ENCODE data around the gene IQUB.

Gene IQUB

GRCh38 chr7:123424463-123424862 lies 109.9 kb downstream of the IQUB start:
- H3K36me3 ChIP-seq (ENCODE audit: control insufficient read depth in 2 of 2, insufficient read depth in 1 of 2, low read length in 2 of 2): no peaks in the 10 kb centered on the region
- H3K4me1 ChIP-seq (ENCODE audit: control insufficient read depth, insufficient read depth, low read length): no peaks in the 10 kb centered on the region
- no peak overlapping the region for H3K4me3 ChIP-seq (ENCODE audit: low read depth, low read length)
- H3K27ac ChIP-seq (ENCODE audit: extremely low read depth, low read depth, low read length): no peak overlapping the region
- POLR2A ChIA-PET: no interaction called here
- H3K9me3 ChIP-seq (ENCODE audit: control insufficient read depth, insufficient read depth, low read depth, low read length): no peaks in the 10 kb centered on the region
- CTCF ChIA-PET: interaction anchor here (1.0 kb wide), 1 partner anchor 12 kb away, joined by 3 read pairs; no protein-coding TSS in a partner anchor
- TF ChIP-seq ZNF707 (tag by site-specific recombination; IDR thresholded peaks at IDR 0.05) (peak; percentile 69; the same call in 1 of the 2 replicates), ZFP69B (tag by site-specific recombination; IDR thresholded peaks at IDR 0.05) (no peak), SP2 (tag by site-specific recombination; IDR thresholded peaks at IDR 0.05) (no peak), PRDM10 (tag by site-specific recombination; IDR thresholded peaks at IDR 0.05) (no peak), WT1 (tag by site-specific recombination; IDR thresholded peaks at IDR 0.05) (no peak), ZNF473 (tag by site-specific recombination; IDR thresholded peaks at IDR 0.05) (no peak)
- TF ChIP-seq, protein P1, sequence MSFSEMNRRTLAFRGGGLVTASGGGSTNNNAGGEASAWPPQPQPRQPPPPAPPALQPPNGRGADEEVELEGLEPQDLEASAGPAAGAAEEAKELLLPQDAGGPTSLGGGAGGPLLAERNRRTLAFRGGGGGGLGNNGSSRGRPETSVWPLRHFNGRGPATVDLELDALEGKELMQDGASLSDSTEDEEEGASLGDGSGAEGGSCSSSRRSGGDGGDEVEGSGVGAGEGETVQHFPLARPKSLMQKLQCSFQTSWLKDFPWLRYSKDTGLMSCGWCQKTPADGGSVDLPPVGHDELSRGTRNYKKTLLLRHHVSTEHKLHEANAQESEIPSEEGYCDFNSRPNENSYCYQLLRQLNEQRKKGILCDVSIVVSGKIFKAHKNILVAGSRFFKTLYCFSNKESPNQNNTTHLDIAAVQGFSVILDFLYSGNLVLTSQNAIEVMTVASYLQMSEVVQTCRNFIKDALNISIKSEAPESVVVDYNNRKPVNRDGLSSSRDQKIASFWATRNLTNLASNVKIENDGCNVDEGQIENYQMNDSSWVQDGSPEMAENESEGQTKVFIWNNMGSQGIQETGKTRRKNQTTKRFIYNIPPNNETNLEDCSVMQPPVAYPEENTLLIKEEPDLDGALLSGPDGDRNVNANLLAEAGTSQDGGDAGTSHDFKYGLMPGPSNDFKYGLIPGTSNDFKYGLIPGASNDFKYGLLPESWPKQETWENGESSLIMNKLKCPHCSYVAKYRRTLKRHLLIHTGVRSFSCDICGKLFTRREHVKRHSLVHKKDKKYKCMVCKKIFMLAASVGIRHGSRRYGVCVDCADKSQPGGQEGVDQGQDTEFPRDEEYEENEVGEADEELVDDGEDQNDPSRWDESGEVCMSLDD (tag by site-specific recombination; IDR thresholded peaks at IDR 0.05): no peak
- TF ChIP-seq, protein P2, sequence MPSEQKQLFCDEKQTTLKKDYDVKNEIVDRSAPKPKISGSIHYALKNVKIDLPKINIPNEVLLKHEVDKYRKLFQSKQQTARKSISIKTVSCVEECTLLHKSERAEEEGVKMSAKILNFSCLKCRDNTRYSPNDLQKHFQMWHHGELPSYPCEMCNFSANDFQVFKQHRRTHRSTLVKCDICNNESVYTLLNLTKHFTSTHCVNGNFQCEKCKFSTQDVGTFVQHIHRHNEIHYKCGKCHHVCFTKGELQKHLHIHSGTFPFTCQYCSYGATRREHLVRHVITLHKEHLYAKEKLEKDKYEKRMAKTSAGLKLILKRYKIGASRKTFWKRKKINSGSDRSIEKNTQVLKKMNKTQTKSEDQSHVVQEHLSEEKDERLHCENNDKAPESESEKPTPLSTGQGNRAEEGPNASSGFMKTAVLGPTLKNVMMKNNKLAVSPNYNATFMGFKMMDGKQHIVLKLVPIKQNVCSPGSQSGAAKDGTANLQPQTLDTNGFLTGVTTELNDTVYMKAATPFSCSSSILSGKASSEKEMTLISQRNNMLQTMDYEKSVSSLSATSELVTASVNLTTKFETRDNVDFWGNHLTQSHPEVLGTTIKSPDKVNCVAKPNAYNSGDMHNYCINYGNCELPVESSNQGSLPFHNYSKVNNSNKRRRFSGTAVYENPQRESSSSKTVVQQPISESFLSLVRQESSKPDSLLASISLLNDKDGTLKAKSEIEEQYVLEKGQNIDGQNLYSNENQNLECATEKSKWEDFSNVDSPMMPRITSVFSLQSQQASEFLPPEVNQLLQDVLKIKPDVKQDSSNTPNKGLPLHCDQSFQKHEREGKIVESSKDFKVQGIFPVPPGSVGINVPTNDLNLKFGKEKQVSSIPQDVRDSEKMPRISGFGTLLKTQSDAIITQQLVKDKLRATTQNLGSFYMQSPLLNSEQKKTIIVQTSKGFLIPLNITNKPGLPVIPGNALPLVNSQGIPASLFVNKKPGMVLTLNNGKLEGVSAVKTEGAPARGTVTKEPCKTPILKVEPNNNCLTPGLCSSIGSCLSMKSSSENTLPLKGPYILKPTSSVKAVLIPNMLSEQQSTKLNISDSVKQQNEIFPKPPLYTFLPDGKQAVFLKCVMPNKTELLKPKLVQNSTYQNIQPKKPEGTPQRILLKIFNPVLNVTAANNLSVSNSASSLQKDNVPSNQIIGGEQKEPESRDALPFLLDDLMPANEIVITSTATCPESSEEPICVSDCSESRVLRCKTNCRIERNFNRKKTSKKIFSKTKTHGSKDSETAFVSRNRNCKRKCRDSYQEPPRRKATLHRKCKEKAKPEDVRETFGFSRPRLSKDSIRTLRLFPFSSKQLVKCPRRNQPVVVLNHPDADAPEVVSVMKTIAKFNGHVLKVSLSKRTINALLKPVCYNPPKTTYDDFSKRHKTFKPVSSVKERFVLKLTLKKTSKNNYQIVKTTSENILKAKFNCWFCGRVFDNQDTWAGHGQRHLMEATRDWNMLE (tag by site-specific recombination; conservative IDR thresholded peaks at IDR 0.05; ENCODE audit: low read depth): no peak

GRCh38 chr7:123423622-123424021 lies 110.8 kb downstream of the IQUB start:
- H3K36me3 ChIP-seq (ENCODE audit: control insufficient read depth in 2 of 2, insufficient read depth in 1 of 2, low read length in 2 of 2): no peaks in the 10 kb centered on the region
- no peak overlapping the region for H3K27ac ChIP-seq (ENCODE audit: extremely low read depth, low read depth, low read length)
- H3K9me3 ChIP-seq (ENCODE audit: control insufficient read depth, insufficient read depth, low read depth, low read length): no peaks in the 10 kb centered on the region
- H3K4me1 ChIP-seq (ENCODE audit: control insufficient read depth, insufficient read depth, low read length): no peaks in the 10 kb centered on the region
- POLR2A ChIA-PET: no interaction called here
- H3K4me3 ChIP-seq (ENCODE audit: low read depth, low read length): no peak overlapping the region
- CTCF ChIA-PET: interaction anchor here (0.6 to 1.0 kb wide), 2 partner anchors 11 to 69 kb away, joined by 3 read pairs; no protein-coding TSS in a partner anchor
- TF ChIP-seq ZNF558 (tag by site-specific recombination; IDR thresholded peaks at IDR 0.05): peak; percentile 98
- TF ChIP-seq TRIM28 (IDR thresholded peaks at IDR 0.05; ENCODE audit: borderline replicate concordance, low read length): no peak

- TF ChIP-seq SETDB1 (IDR thresholded peaks at IDR 0.05; ENCODE audit: insufficient read length, low read length) (peak; percentile 77), ZNF549 (tag by site-specific recombination; IDR thresholded peaks at IDR 0.05) (0 out of 2 replicates have a peak, but pooled peaks have one; percentile 33), ZNF529 (tag by site-specific recombination; IDR thresholded peaks at IDR 0.05; ENCODE audit: insufficient replicate concordance) (no peak), ZNF626 (tag by site-specific recombination; IDR thresholded peaks at IDR 0.05) (peak; percentile 82; the same call in 1 of the 2 replicates), ZNF670 (tag by site-specific recombination; IDR thresholded peaks at IDR 0.05; ENCODE audit: low read depth) (no peak), TRIM28 (IDR thresholded peaks at IDR 0.05; ENCODE audit: borderline replicate concordance, low read length) (peak; percentile 58; the same call in 1 of the 2 replicates), GLIS2 (tag by site-specific recombination; IDR thresholded peaks at IDR 0.05) (no peak)
- ChIA-PET CTCF (no interaction called here), POLR2A (no interaction called here)
- no peak overlapping the region for H3K27ac ChIP-seq (ENCODE audit: extremely low read depth, low read depth, low read length)
- no peak overlapping the region for H3K4me3 ChIP-seq (ENCODE audit: low read depth, low read length)
- H3K4me1 ChIP-seq (ENCODE audit: control insufficient read depth, insufficient read depth, low read length): no peaks in the 10 kb centered on the region
- no peaks in the 10 kb centered on the region for H3K9me3 ChIP-seq (ENCODE audit: control insufficient read depth, insufficient read depth, low read depth, low read length)
- no peaks in the 10 kb centered on the region for H3K36me3 ChIP-seq (ENCODE audit: control insufficient read depth in 2 of 2, insufficient read depth in 1 of 2, low read length in 2 of 2)
These were observed 116.8 kb downstream of the IQUB start for GRCh38 chr7:123417580-123417979.

Measured in HEK293 (cell line).